Liver (tissue), 3 donors: ENCODE measurements around the gene SGCB.

ENCODE experiments used
- GABPA ChIP-seq, 2 donors: IDR thresholded peaks in 1 of 2; conservative IDR thresholded peaks in 1 of 2; 2 replicates each; pipeline ENCODE4 v1.6.1; 2016; ENCODE audit warnings: antibody characterized with exemption in 2 of 2, mild to moderate bottlenecking in 1 of 2, moderate library complexity in 1 of 2
- RAD21 ChIP-seq, 2 donors: IDR thresholded peaks; 2 replicates each; pipeline ENCODE4 v1.6.1; 2016; ENCODE audit warnings: antibody characterized with exemption in 2 of 2, mild to moderate bottlenecking in 2 of 2
- SP1 ChIP-seq: IDR thresholded peaks from 2 replicates; pipeline ENCODE4 v1.6.1; 2018; ENCODE audit warnings: antibody characterized with exemption, mild to moderate bottlenecking
- TF ChIP-seq, protein P1 (sequence below): fragments of 150-350 bp; IDR thresholded peaks from 2 replicates; pipeline ENCODE4 v1.5.1; 2017; ENCODE audit warnings: improper control_type of control experiment, low read depth, low read length; ENCODE audit not compliant: missing input control
- donor health status: healthy.
- donor health status: healthy.

DNA sequence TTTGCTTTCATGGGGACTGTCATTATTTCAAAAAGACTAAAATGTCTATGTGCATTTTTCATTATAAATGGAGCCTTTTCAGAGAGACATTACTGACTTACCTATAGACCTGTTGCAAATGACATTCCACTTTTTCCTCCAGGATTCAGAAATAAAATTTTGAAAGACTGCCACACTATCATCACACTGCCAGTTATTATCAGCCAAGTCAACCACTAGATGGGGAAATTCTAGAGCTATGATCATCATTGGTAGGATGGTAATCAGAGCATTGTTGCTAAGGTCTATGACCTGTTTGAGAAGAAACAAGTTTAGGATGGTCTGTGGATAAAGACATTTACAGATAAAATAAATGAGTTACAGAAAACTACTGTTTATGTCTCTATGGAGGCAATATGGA is 40.5 kb downstream of the SGCB start:
- TF ChIP-seq, protein P1, sequence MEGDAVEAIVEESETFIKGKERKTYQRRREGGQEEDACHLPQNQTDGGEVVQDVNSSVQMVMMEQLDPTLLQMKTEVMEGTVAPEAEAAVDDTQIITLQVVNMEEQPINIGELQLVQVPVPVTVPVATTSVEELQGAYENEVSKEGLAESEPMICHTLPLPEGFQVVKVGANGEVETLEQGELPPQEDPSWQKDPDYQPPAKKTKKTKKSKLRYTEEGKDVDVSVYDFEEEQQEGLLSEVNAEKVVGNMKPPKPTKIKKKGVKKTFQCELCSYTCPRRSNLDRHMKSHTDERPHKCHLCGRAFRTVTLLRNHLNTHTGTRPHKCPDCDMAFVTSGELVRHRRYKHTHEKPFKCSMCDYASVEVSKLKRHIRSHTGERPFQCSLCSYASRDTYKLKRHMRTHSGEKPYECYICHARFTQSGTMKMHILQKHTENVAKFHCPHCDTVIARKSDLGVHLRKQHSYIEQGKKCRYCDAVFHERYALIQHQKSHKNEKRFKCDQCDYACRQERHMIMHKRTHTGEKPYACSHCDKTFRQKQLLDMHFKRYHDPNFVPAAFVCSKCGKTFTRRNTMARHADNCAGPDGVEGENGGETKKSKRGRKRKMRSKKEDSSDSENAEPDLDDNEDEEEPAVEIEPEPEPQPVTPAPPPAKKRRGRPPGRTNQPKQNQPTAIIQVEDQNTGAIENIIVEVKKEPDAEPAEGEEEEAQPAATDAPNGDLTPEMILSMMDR, result no peak
- TF ChIP-seq RAD21 (IDR thresholded peaks at IDR 0.05) (no peak), SP1 (no peak), GABPA (IDR thresholded peaks at IDR 0.05 in 1 of 2, conservative IDR thresholded peaks at IDR 0.05 in 1 of 2) (no peak)
